ENCODE data around the gene SIL1.
A peak's percentile ranks its signal among the peaks of the same experiment; 100 is the strongest.

The SIL1 gene

GRCh38 chr5:139186261-139186660 lies 11.9 kb downstream of the SIL1 start:
- no peak for DNase-seq (ENCODE audit: extremely low spot score)
- no peak for TF ChIP-seq SUZ12 (IDR thresholded peaks at IDR 0.05)
- TF ChIP-seq FOXA1 (IDR thresholded peaks at IDR 0.05), result no peak
- TF ChIP-seq CTBP1 (IDR thresholded peaks at IDR 0.05; ENCODE audit: borderline replicate concordance), result no peak
- no peak for TF ChIP-seq ELF4 (IDR thresholded peaks at IDR 0.05)
- no peak for TF ChIP-seq HDGF (IDR thresholded peaks at IDR 0.05; ENCODE audit: borderline replicate concordance)
- no peak for TF ChIP-seq FOXM1 (IDR thresholded peaks at IDR 0.05; ENCODE audit: borderline replicate concordance)
- TF ChIP-seq LEF1 (IDR thresholded peaks at IDR 0.05; ENCODE audit: borderline replicate concordance), result no peak
- no peak for TF ChIP-seq ZNF384 (IDR thresholded peaks at IDR 0.05)
- no peak for TF ChIP-seq TARDBP (IDR thresholded peaks at IDR 0.05)
- TF ChIP-seq L3MBTL2 (conservative IDR thresholded peaks at IDR 0.05), result no peak
- ChIA-PET CTCF (interaction anchor here (0.6 kb wide), 1 partner anchor 736 kb away, joined by 3 read pairs; no protein-coding TSS in a partner anchor), POLR2A (interaction anchor here (0.9 kb wide), 1 partner anchor 12 kb away, joined by 3 read pairs; the partner anchor contains the start of gene SIL1)

GRCh38 chr5:139185589-139185988 lies 12.6 kb downstream of the SIL1 start:
- ChIA-PET CTCF (no interaction called here), POLR2A (interaction anchor here (0.9 to 2.0 kb wide), 2 partner anchors 13 kb away, joined by 3 to 7 read pairs; partner anchors contain the start of gene SIL1)
- TF ChIP-seq SP1 (IDR thresholded peaks at IDR 0.05), result no peak
- no peak for TF ChIP-seq ARNT (IDR thresholded peaks at IDR 0.05)
- no peak for TF ChIP-seq ZNF384 (IDR thresholded peaks at IDR 0.05)
- TF ChIP-seq FOXA1 (IDR thresholded peaks at IDR 0.05), result no peak
- TF ChIP-seq CTBP1 (IDR thresholded peaks at IDR 0.05; ENCODE audit: borderline replicate concordance), result no peak
- TF ChIP-seq FOXK2 (IDR thresholded peaks at IDR 0.05), result no peak
- TF ChIP-seq TARDBP (IDR thresholded peaks at IDR 0.05), result no peak
- no peak for TF ChIP-seq PKNOX1 (IDR thresholded peaks at IDR 0.05)
- TF ChIP-seq NFRKB (IDR thresholded peaks at IDR 0.05), result no peak
- no peak for TF ChIP-seq BHLHE40 (IDR thresholded peaks at IDR 0.05; ENCODE audit: borderline replicate concordance)
- no peak for TF ChIP-seq L3MBTL2 (conservative IDR thresholded peaks at IDR 0.05)
- no peak for TF ChIP-seq SUZ12 (IDR thresholded peaks at IDR 0.05)
- no peak for TF ChIP-seq HDGF (IDR thresholded peaks at IDR 0.05; ENCODE audit: borderline replicate concordance)
- no peak for DNase-seq (ENCODE audit: extremely low spot score)

GRCh38 chr5:139183502-139183901 lies 14.7 kb downstream of the SIL1 start:
- ChIA-PET CTCF (no interaction called here), POLR2A (interaction anchor here (2.0 kb wide), 1 partner anchor 15 kb away, joined by 7 read pairs; the partner anchor contains the start of gene SIL1)
- TF ChIP-seq ZNF384 (IDR thresholded peaks at IDR 0.05) (no peak), ARNT (IDR thresholded peaks at IDR 0.05) (no peak), BHLHE40 (IDR thresholded peaks at IDR 0.05; ENCODE audit: borderline replicate concordance) (no peak), CTBP1 (IDR thresholded peaks at IDR 0.05; ENCODE audit: borderline replicate concordance) (no peak), L3MBTL2 (conservative IDR thresholded peaks at IDR 0.05) (no peak), FOXK2 (IDR thresholded peaks at IDR 0.05) (no peak), SUZ12 (IDR thresholded peaks at IDR 0.05) (no peak), HDGF (IDR thresholded peaks at IDR 0.05; ENCODE audit: borderline replicate concordance) (no peak), FOXA1 (IDR thresholded peaks at IDR 0.05) (no peak), LEF1 (IDR thresholded peaks at IDR 0.05; ENCODE audit: borderline replicate concordance) (no peak), PKNOX1 (IDR thresholded peaks at IDR 0.05) (no peak), NFRKB (IDR thresholded peaks at IDR 0.05) (no peak), SP1 (IDR thresholded peaks at IDR 0.05) (no peak), FOXM1 (IDR thresholded peaks at IDR 0.05; ENCODE audit: borderline replicate concordance) (no peak), TARDBP (IDR thresholded peaks at IDR 0.05) (no peak), ELF4 (IDR thresholded peaks at IDR 0.05) (no peak)
- no peak for DNase-seq (ENCODE audit: extremely low spot score)

GRCh38 chr5:139182528-139183296 lies 15.5 kb downstream of the SIL1 start:
- CTCF ChIA-PET, result no interaction called here
- no peak for DNase-seq (ENCODE audit: extremely low spot score)
- TF ChIP-seq PKNOX1 (IDR thresholded peaks at IDR 0.05), result peak; percentile 28; the same call in 1 of the 2 replicates
- no peak for TF ChIP-seq L3MBTL2 (conservative IDR thresholded peaks at IDR 0.05)
- POLR2A ChIA-PET, result interaction anchor here (0.8 kb wide), 1 partner anchor 159 kb away, joined by 3 read pairs; no protein-coding TSS in a partner anchor

- TF ChIP-seq SP1 (IDR thresholded peaks at IDR 0.05) (no peak), L3MBTL2 (conservative IDR thresholded peaks at IDR 0.05) (no peak), ELF4 (IDR thresholded peaks at IDR 0.05) (no peak), LEF1 (IDR thresholded peaks at IDR 0.05; ENCODE audit: borderline replicate concordance) (no peak), SUZ12 (IDR thresholded peaks at IDR 0.05) (no peak), BHLHE40 (IDR thresholded peaks at IDR 0.05; ENCODE audit: borderline replicate concordance) (no peak), PKNOX1 (IDR thresholded peaks at IDR 0.05) (no peak), FOXK2 (IDR thresholded peaks at IDR 0.05) (no peak), TARDBP (IDR thresholded peaks at IDR 0.05) (no peak), FOXM1 (IDR thresholded peaks at IDR 0.05; ENCODE audit: borderline replicate concordance) (no peak), ZNF384 (IDR thresholded peaks at IDR 0.05) (no peak), FOXA1 (IDR thresholded peaks at IDR 0.05) (no peak), ARNT (IDR thresholded peaks at IDR 0.05) (no peak), CTBP1 (IDR thresholded peaks at IDR 0.05; ENCODE audit: borderline replicate concordance) (no peak), NFRKB (IDR thresholded peaks at IDR 0.05) (no peak), HDGF (IDR thresholded peaks at IDR 0.05; ENCODE audit: borderline replicate concordance) (no peak)
- ChIA-PET CTCF (no interaction called here), POLR2A (no interaction called here)
- DNase-seq (ENCODE audit: extremely low spot score), result no peak
These were observed 16.2 kb downstream of the SIL1 start for GRCh38 chr5:139181835-139182452.

Data from HEK293T (cell line).